CD4-positive, alpha-beta T cell treated with Interleukin-17A for 1 hour (primary cell): ENCODE measurements around the gene GRIK1.

Source experiments
- DNase-seq: peaks from one replicate; pipeline ENCODE4 v3.0.0-alpha.2; 2020

The GRIK1 gene

GRCh38 chr21:29511096-29511495 lies 428.7 kb downstream of the GRIK1 start:
- DNase-seq, result no peak

DNA sequence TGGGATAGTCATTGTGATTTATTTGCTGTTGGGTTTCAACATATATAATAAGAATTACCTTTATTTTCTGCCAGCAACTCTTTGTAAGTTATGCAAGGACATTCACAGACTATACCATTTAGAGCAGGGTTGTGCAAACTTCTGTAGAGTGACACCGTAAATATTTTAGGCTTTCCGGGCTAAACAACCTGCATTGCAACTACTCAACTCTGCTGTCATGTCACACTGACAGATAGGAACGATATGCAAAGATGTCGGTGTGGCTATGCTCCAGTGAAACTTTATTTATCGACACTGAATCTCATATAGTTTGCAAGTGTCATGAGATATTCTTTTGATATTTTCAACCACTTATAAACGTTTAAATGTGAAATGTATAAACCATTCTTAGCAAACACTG lies 430.7 kb downstream of the GRIK1 start:
- no peak for DNase-seq

DNA sequence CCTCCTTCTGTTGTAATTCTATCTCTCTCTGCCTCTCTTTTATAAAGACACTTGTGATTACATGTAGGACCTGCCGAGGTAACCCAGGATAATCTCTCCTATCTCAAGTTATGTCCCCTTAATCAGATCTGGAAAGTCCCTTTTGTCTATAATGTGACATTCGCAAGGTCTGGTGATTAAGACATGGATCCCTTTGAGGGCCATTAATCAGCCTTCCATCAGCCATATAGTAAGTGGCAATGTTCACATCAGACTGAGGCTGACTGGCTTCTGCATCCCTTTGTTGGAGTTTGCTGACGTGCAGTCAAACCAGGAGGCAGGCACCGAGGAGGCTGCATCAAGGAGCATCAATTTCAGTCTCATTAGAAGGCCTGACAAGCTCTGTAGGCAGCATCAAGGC lies 431.5 kb downstream of the GRIK1 start:
- DNase-seq, result no peak

GRCh38 chr21:29506947-29507346 lies 432.8 kb downstream of the GRIK1 start:
- DNase-seq, result no peak

DNA sequence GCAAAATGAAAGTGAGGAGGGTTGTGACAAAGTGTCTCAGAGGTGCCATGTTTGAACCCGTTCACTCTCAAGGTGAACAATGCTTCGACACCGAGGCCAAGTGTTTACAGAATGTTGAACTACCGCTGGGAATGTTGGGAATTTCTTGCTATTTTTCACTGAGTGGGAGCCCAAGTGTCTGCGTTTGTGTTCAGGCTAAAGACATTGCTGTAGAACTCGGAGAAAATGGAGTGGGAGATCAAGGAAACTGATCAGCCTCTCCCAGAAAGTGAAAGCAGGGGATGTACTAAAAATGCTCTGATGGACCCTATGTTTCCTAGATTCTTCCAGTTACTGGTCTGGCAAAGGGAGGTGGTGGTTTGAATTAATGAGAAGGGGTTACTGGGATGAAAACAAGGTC lies 433.6 kb downstream of the GRIK1 start:
- DNase-seq, result no peak

GRCh38 chr21:29504751-29505321 lies 435.0 kb downstream of the GRIK1 start:
- no peak for DNase-seq

- no peak for DNase-seq
Measured at GRCh38 chr21:29501451-29501850, 438.3 kb downstream of the GRIK1 start.

GRCh38 chr21:29499734-29500343 lies 440.0 kb downstream of the GRIK1 start:
- DNase-seq, result no peak

DNA sequence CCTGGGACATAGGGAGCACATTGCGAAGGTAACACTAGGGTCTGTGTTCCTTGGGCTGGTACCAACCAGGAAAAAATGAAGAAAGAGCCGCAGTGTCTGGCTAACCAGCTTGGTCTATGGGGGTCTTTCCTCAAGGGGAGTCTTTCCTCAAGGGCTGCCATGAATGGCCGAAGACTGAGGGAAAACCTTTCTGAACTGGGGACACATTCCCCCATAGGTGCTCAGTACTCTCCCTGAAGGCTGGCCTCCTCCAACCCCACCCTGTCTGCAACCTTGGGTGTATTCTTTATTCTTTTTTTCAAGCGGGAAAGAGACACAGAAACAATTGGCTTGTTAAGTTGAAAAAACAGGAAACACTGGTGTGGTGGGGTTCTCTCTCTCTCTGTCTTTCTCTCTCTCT lies 440.6 kb downstream of the GRIK1 start:
- DNase-seq, result no peak

DNA sequence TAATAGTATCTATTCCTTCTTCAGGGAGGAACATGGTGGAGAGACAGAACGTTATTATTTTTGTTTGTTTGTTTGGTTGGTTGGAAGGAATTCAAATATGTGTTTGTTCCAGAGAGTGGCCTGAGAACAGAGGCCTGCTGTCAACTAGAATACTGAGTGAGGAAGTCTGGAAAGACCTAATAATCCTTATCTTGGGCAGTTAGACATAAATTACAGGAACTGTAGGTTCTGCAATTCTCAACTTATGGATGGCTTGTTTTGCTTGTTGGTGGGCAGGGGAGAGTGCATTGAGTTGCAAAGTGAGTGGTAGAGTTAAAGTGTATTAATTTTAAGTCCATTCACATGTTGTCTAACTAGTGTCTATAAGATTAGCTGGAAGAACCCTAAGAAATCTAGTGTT lies 443.5 kb downstream of the GRIK1 start:
- DNase-seq, result no peak

DNA sequence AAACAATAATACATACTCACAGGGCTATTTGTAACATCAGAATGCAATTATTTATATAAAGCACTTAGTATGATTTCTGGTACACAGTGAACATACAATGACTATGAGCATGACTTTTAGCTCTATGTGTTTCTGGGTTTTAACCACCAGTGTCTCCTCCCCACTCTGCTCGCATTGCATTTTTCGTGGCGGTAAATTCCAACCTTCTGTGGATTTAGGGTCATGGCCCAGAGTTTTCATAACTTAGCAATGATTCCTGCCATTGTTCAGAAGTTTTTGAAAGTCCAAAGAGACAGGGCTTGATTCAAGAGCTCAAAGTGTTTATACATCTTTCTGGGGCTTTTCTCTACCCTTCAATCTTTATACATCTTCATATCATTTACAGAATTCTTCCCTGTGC lies 449.8 kb downstream of the GRIK1 start:
- no peak for DNase-seq

GRCh38 chr21:29487154-29487553 lies 452.6 kb downstream of the GRIK1 start:
- DNase-seq, result no peak
